Endothelial cell of umbilical vein (primary cell): ENCODE data around the gene CDIPT. TPM values are rescaled to one million over a fixed set of nuclear protein-coding genes. Genes with fewer than 3 reads are reported as not detected.

Source experiments
- BruUV-seq: library from RNA; stranded (reverse); fragments of 400-500 nt; replicated peaks from 2 replicates; lab custom pipeline; 2021; lab: Mats Ljungman, UMichigan
- CTCF ChIA-PET: fragments of 300-600, 350-600 bp; sonication (Branson Sonifier 250); formaldehyde crosslinking; loops from one replicate; lab custom pipeline; 2021; ENCODE audit warnings: antibody characterized with exemption, inconsistent platforms; lab: Charles Lee
- POLR2A ChIA-PET: fragments of 300-600, 350-600 bp; sonication (Branson Sonifier 250); formaldehyde crosslinking; loops from one replicate; lab custom pipeline; 2021; ENCODE audit warnings: antibody characterized with exemption, inconsistent platforms; lab: Charles Lee
- DNase-seq: peaks from one replicate; pipeline ENCODE4 v3.0.0-alpha.2; 2011; ENCODE audit warnings: low read depth, low spot score
- FAIRE-seq: peaks from 2 replicates; lab custom pipeline; 2011; peaks lifted over from hg19 to GRCh38; lab: Jason Lieb, UNC
- H2AFZ ChIP-seq: 2 replicates; pipeline ENCODE4 v1.6.0; 2012; ENCODE audit warnings: low read depth, low read length, control low read depth, inconsistent platforms
- H3K27ac ChIP-seq: 2 replicates; pipeline ENCODE4 v1.5.1; 2011; ENCODE audit warnings: low read depth, mild to moderate bottlenecking, control low read depth, low read length, moderate library complexity; ENCODE audit not compliant: insufficient read depth
- H3K27me3 ChIP-seq, 2 experiments: 2 replicates each; pipeline versions ENCODE4 v1.6.0 to v1.6.1; 2011; ENCODE audit warnings: low read length in 2 of 2, mixed read lengths in 1 of 2; ENCODE audit not compliant: control insufficient read depth in 2 of 2, insufficient read depth in 2 of 2
- H3K36me3 ChIP-seq, 2 experiments: 2 replicates in 1 of 2; 3 replicates in 1 of 2; pipeline ENCODE4 v1.5.1; 2011; ENCODE audit warnings: low read length in 2 of 2, mild to moderate bottlenecking in 1 of 2, moderate library complexity in 1 of 2; ENCODE audit not compliant: control insufficient read depth in 2 of 2, insufficient read depth in 2 of 2; ENCODE audit errors: extremely low read depth in 1 of 2
- H3K4me1 ChIP-seq: 3 replicates; pipeline ENCODE4 v1.5.1; 2011; ENCODE audit warnings: mild to moderate bottlenecking, low read length; ENCODE audit not compliant: control insufficient read depth, insufficient read depth; ENCODE audit errors: extremely low read depth
- H3K4me2 ChIP-seq: 2 replicates; pipeline ENCODE4 v1.6.1; 2011; ENCODE audit warnings: low read length, control low read depth, mixed read lengths; ENCODE audit not compliant: insufficient read depth
- H3K4me3 ChIP-seq, 3 experiments: fragments of 200-600 bp in 1 of 3; sonication (generic), shearing (Covaris generic) in 1 of 3; replicated peaks in 1 of 3; 2 replicates each; pipeline ENCODE4 v1.5.1; 2011 to 2016; ENCODE audit warnings: control low read depth in 3 of 3, low read length in 3 of 3, mild to moderate bottlenecking in 2 of 3, inconsistent platforms in 1 of 3, low read depth in 1 of 3, moderate library complexity in 1 of 3; ENCODE audit not compliant: insufficient read depth in 1 of 3
- H3K79me2 ChIP-seq: 2 replicates; pipeline ENCODE4 v1.6.0; 2012; ENCODE audit warnings: low read length, inconsistent platforms; ENCODE audit not compliant: control insufficient read depth, insufficient read depth
- H3K9ac ChIP-seq: replicated peaks from 2 replicates; pipeline ENCODE3; 2011; ENCODE audit warnings: low read length, control low read depth; ENCODE audit not compliant: insufficient read depth; ENCODE audit errors: extremely low read depth
- H3K9me1 ChIP-seq: replicated peaks from 3 replicates; pipeline ENCODE4 v1.6.0; 2011; ENCODE audit warnings: mild to moderate bottlenecking, low read length; ENCODE audit not compliant: control insufficient read depth, insufficient read depth; ENCODE audit errors: extremely low read depth
- H3K9me3 ChIP-seq: replicated peaks from 2 replicates; pipeline ENCODE4 v1.5.1; 2012; ENCODE audit warnings: low read length, inconsistent platforms; ENCODE audit not compliant: control insufficient read depth, insufficient read depth
- H4K20me1 ChIP-seq: replicated peaks from 2 replicates; pipeline ENCODE3; 2011; ENCODE audit warnings: mild to moderate bottlenecking, low read length; ENCODE audit not compliant: control insufficient read depth, insufficient read depth; ENCODE audit errors: extremely low read depth
- CTCF ChIP-seq, 2 donors: IDR thresholded peaks; 1 replicate in 1 of 2; 2 replicates in 1 of 2; pipeline ENCODE4 v1.5.1; 2011; ENCODE audit warnings: low read length in 2 of 2, mild to moderate bottlenecking in 2 of 2, moderate library complexity in 2 of 2, control low read depth in 1 of 2, inconsistent platforms in 1 of 2, low read depth in 1 of 2; ENCODE audit not compliant: insufficient read depth in 1 of 2; ENCODE audit errors: extremely low read depth in 1 of 2
- EZH2 ChIP-seq: IDR thresholded peaks from 2 replicates; pipeline ENCODE4 v1.6.1; 2012; ENCODE audit warnings: borderline replicate concordance, low read depth, mild to moderate bottlenecking, moderate library complexity, low read length, inconsistent platforms; ENCODE audit not compliant: severe bottlenecking
- FOS ChIP-seq: IDR thresholded peaks from 2 replicates; pipeline ENCODE4 v1.6.1; 2011; ENCODE audit warnings: mild to moderate bottlenecking, low read length, moderate library complexity, borderline replicate concordance; ENCODE audit not compliant: insufficient read depth
- GATA2 ChIP-seq: IDR thresholded peaks from 2 replicates; pipeline ENCODE4 v1.7.0; 2011; ENCODE audit warnings: low read depth, mild to moderate bottlenecking, moderate library complexity, mixed read lengths, low read length; ENCODE audit not compliant: insufficient read length, insufficient read depth
- JUN ChIP-seq: IDR thresholded peaks from 2 replicates; pipeline ENCODE4 v1.6.1; 2011; ENCODE audit warnings: borderline replicate concordance, low read depth; ENCODE audit not compliant: insufficient read length, insufficient read depth
- MAX ChIP-seq: IDR thresholded peaks from 2 replicates; pipeline ENCODE4 v1.6.1; 2011; ENCODE audit not compliant: insufficient read depth, insufficient read length
- MYC ChIP-seq: IDR thresholded peaks from one replicate; pipeline ENCODE4 v1.6.1; 2011; ENCODE audit warnings: mild to moderate bottlenecking, low read depth, low read length
- POLR2A ChIP-seq: IDR thresholded peaks from 2 replicates; pipeline ENCODE4 v1.6.1; 2012; ENCODE audit warnings: low read depth, mild to moderate bottlenecking, control low read depth, low read length
- POLR2AphosphoS5 ChIP-seq: IDR thresholded peaks from 2 replicates; pipeline ENCODE4 v1.6.1; 2012; ENCODE audit warnings: low read depth, mild to moderate bottlenecking, control low read depth, low read length, moderate library complexity; ENCODE audit not compliant: insufficient read depth
- dilution Hi-C: fragments of 300-500 bp; cut with MboI; formaldehyde crosslinking; loops from one replicate; pipeline ENCODE4 v1.15.0; 2019; ENCODE audit warnings: low sequenced_read_pairs; ENCODE audit not compliant: extremely low pct_ligation_motif_present
- intact Hi-C: fragments of 100-400 bp; cut with micrococcal nuclease; formaldehyde crosslinking; loops from one replicate; pipeline ENCODE4 v1.10.0; 2022
- polyA plus RNA-seq, 4 experiments: library from polyadenylated mRNA; depleted of rRNA in 3 of 4; stranded (reverse) in 3 of 4; unstranded in 1 of 4; fragments of >200 nt; gene quantifications; 2 replicates each; pipeline versions ENCODE4 v1.2.1 to v1.2.3, GENCODE V29; 2011 to 2012; ENCODE audit warnings: missing spikeins in 1 of 4
- total RNA-seq: library from RNA; stranded (reverse); gene quantifications from 2 replicates; pipeline ENCODE4 v1.2.3, GENCODE V29; 2021

The CDIPT gene
- total and polyA plus RNA-seq, 2 donors (not counting 3 experiments of a cell fraction or from before 2014, with no cell fraction given): 68.7 to 161 TPM

GRCh38 chr16:29896841-29897240, 33.8 kb upstream of the CDIPT start:
- Histone ChIP-seq H3K27me3 (peaks cover 5 to 8% of the 10 kb centered on the region in 2 experiments), H3K79me2 (no peaks in the 10 kb centered on the region), H3K9me1 (no peaks in the 10 kb centered on the region), H4K20me1 (no peaks in the 10 kb centered on the region), H2AFZ (no peak overlapping the region), H3K4me3 (no peak overlapping the region), H3K36me3 (no peaks in the 10 kb centered on the region), H3K4me1 (peaks cover 5% of the 10 kb centered on the region), H3K9me3 (no peaks in the 10 kb centered on the region), H3K27ac (no peak overlapping the region), H3K9ac (no peak overlapping the region), H3K4me2 (no peak overlapping the region)
- BruUV-seq: no TSS peak
- CTCF ChIA-PET: no interaction called here
- no peak for DNase-seq
- intact Hi-C loops (no loop called here), dilution Hi-C loops (no loop called here)
- POLR2A ChIA-PET: no interaction called here
- no peak for TF ChIP-seq POLR2A
- TF ChIP-seq FOS: no peak
- TF ChIP-seq JUN: no peak
- no peak for TF ChIP-seq CTCF (IDR thresholded peaks at IDR 0.05; ENCODE audit: extremely low read depth in 1 of 2, insufficient read depth in 1 of 2, low read depth in 1 of 2, low read length in 2 of 2)
- TF ChIP-seq EZH2: no peak
- no peak for TF ChIP-seq MYC
- no peak for TF ChIP-seq GATA2
- no peak for TF ChIP-seq MAX
- TF ChIP-seq POLR2AphosphoS5: no peak
- FAIRE-seq: no peak
